Small intestine (tissue), 7 donors: Measurements from ENCODE around the gene ELOVL6. TPM values are rescaled to one million over a fixed set of nuclear protein-coding genes. Genes with fewer than 3 reads are reported as not detected.

ENCODE experiments used
- DNase-seq, 2 donors: peaks; one replicate each; pipeline versions ENCODE4 v3.0.0 to v3.0.0-alpha.2; 2013
- FAIRE-seq: peaks from 2 replicates; lab custom pipeline; 2012; peaks lifted over from hg19 to GRCh38; lab: Jason Lieb, UNC
- H3K27ac ChIP-seq, 3 donors: one replicate each; pipeline ENCODE4 v1.5.1; 2013; ENCODE audit warnings: low read length in 2 of 3, mild to moderate bottlenecking in 2 of 3, control low read depth in 1 of 3, inconsistent platforms in 1 of 3, low read depth in 1 of 3, moderate library complexity in 1 of 3
- H3K27me3 ChIP-seq, 3 donors: one replicate each; pipeline ENCODE4 v1.6.1; 2013; ENCODE audit warnings: low read length in 3 of 3, inconsistent platforms in 1 of 3; ENCODE audit not compliant: control insufficient read depth in 3 of 3, insufficient read depth in 3 of 3
- H3K36me3 ChIP-seq, 3 donors: one replicate each; pipeline ENCODE4 v1.6.1; 2013; ENCODE audit warnings: low read length in 3 of 3, inconsistent platforms in 1 of 3, low read depth in 1 of 3, mild to moderate bottlenecking in 1 of 3, moderate library complexity in 1 of 3; ENCODE audit not compliant: control insufficient read depth in 3 of 3, insufficient read depth in 2 of 3
- H3K4me1 ChIP-seq, 3 donors: one replicate each; pipeline ENCODE4 v1.6.1; 2013; ENCODE audit warnings: low read length in 2 of 3, inconsistent platforms in 1 of 3, low read depth in 1 of 3, mild to moderate bottlenecking in 1 of 3, moderate library complexity in 1 of 3; ENCODE audit not compliant: control insufficient read depth in 3 of 3, insufficient read depth in 2 of 3
- H3K4me3 ChIP-seq, 3 donors: one replicate each; pipeline ENCODE4 v1.5.1; 2013; ENCODE audit warnings: low read length in 3 of 3, control low read depth in 1 of 3, inconsistent platforms in 1 of 3, low read depth in 1 of 3, mild to moderate bottlenecking in 1 of 3, moderate library complexity in 1 of 3
- H3K9me3 ChIP-seq, 2 donors: one replicate each; pipeline ENCODE4 v1.6.1; 2013; ENCODE audit warnings: low read depth in 1 of 2, low read length in 1 of 2; ENCODE audit not compliant: control insufficient read depth in 2 of 2, insufficient read depth in 1 of 2
- WGBS, 3 donors: extraction: QIAGEN DNeasy Blood & Tissue Kit; methylation state at CpG; one replicate each; pipeline ENCODE4 v1.1.7; 2013; 5-methylcytosine and 5-hydroxymethylcytosine counted together
- polyA plus RNA-seq, 4 donors: library from polyadenylated mRNA; stranded (reverse) in 3 of 4; unstranded in 1 of 4; fragments of 200-250 nt in 3 of 4; fragments of 120-200 nt in 1 of 4; gene quantifications; one replicate each; pipeline versions ENCODE4 v1.2.1 to v1.2.3, GENCODE V29; 2013
- donor health status: healthy with polysubstance abuse.
- donor health status: control.
- donor health status: control.
- donor health status: Bipolar disorder and iron deficiency.
- donor health status: healthy.

The ELOVL6 gene
- polyA plus RNA-seq, 4 donors: 2.7 to 19.1 (median 5.2) TPM

- no peaks in the 10 kb centered on the region for H3K9me3 ChIP-seq
- no peak overlapping the region for H3K4me3 ChIP-seq
- peaks cover 0 to 5% (median 0%) of the 10 kb centered on the region in 3 donors for H3K4me1 ChIP-seq
- WGBS, 3 donors: 85 to 92% (median 89%) methylated on average over 5 of the region's 5 CpGs
- no peaks in the 10 kb centered on the region for H3K27me3 ChIP-seq
- DNase-seq (no peak), FAIRE-seq (no peak)
- peaks cover 0 to 9% (median 0%) of the 10 kb centered on the region in 3 donors for H3K36me3 ChIP-seq
- no peak overlapping the region for H3K27ac ChIP-seq
Measured at GRCh38 chr4:110183058-110183457, 15.4 kb downstream of the ELOVL6 start.

- WGBS, 3 donors: 27 to 63% (median 38%) methylated on average over 3 of the region's 3 CpGs
- DNase-seq: peak; percentile 37 to 39
Measured at GRCh38 chr4:110181890-110182289, 16.5 kb downstream of the ELOVL6 start.

GRCh38 chr4:110175634-110176033 lies 22.8 kb downstream of the ELOVL6 start:
- peaks cover 3 to 22% (median 4%) of the 10 kb centered on the region in 3 donors for H3K4me1 ChIP-seq
- peaks cover 0 to 11% (median 0%) of the 10 kb centered on the region in 3 donors for H3K36me3 ChIP-seq
- H3K27me3 ChIP-seq: no peaks in the 10 kb centered on the region
- no peaks in the 10 kb centered on the region for H3K9me3 ChIP-seq
- DNase-seq: peak in 1 of 2 donors; percentile 29
- H3K27ac ChIP-seq: no peak overlapping the region
- no peak for FAIRE-seq
- H3K4me3 ChIP-seq: no peak overlapping the region

More at GRCh38 chr4:110181890-110182289, 16.5 kb downstream of the ELOVL6 start:
- FAIRE-seq: no peak
- no peak overlapping the region for H3K4me3 ChIP-seq
- H3K9me3 ChIP-seq: no peaks in the 10 kb centered on the region
- peak overlapping the region in 1 of 3 donors; percentile 21 for H3K27ac ChIP-seq
- H3K4me1 ChIP-seq: peaks cover 0 to 5% (median 0%) of the 10 kb centered on the region in 3 donors
- H3K36me3 ChIP-seq: peaks cover 0 to 9% (median 0%) of the 10 kb centered on the region in 3 donors
- no peaks in the 10 kb centered on the region for H3K27me3 ChIP-seq

GRCh38 chr4:110172972-110173371 lies 25.4 kb downstream of the ELOVL6 start:
- WGBS, 3 donors: 18 to 66% (median 53%) methylated on average over 1 of the region's 1 CpG
- no peak for FAIRE-seq
- DNase-seq: peak; percentile 71 to 91

GRCh38 chr4:110171971-110172370 lies 26.4 kb downstream of the ELOVL6 start:
- Histone ChIP-seq H3K36me3 (peaks cover 0 to 3% (median 0%) of the 10 kb centered on the region in 3 donors), H3K9me3 (no peaks in the 10 kb centered on the region), H3K27me3 (no peaks in the 10 kb centered on the region), H3K27ac (peak overlapping the region in 1 of 3 donors; percentile 64), H3K4me3 (no peak overlapping the region), H3K4me1 (peaks cover 3 to 22% (median 4%) of the 10 kb centered on the region in 3 donors)
- DNase-seq (peak; percentile 54 to 60), FAIRE-seq (no peak)
- WGBS, 3 donors: 42 to 69% (median 59%) methylated on average over 1 of the region's 1 CpG

More at GRCh38 chr4:110172972-110173371, 25.4 kb downstream of the ELOVL6 start:
- no peak overlapping the region for H3K4me3 ChIP-seq
- peaks cover 3 to 22% (median 4%) of the 10 kb centered on the region in 3 donors for H3K4me1 ChIP-seq
- peak overlapping the region in 1 of 3 donors; percentile 64 for H3K27ac ChIP-seq
- H3K36me3 ChIP-seq: peaks cover 0 to 3% (median 0%) of the 10 kb centered on the region in 3 donors
- no peaks in the 10 kb centered on the region for H3K9me3 ChIP-seq
- H3K27me3 ChIP-seq: no peaks in the 10 kb centered on the region

GRCh38 chr4:110170861-110171260 lies 27.6 kb downstream of the ELOVL6 start:
- Histone ChIP-seq H3K4me1 (peaks cover 3 to 22% (median 4%) of the 10 kb centered on the region in 3 donors), H3K36me3 (peaks cover 0 to 6% (median 0%) of the 10 kb centered on the region in 3 donors), H3K27me3 (no peaks in the 10 kb centered on the region), H3K27ac (no peak overlapping the region), H3K4me3 (no peak overlapping the region), H3K9me3 (no peaks in the 10 kb centered on the region)
- FAIRE-seq (no peak), DNase-seq (no peak)
- WGBS, 3 donors: 94 to 100% (median 97%) methylated on average over 3 of the region's 3 CpGs

GRCh38 chr4:110165382-110166286 lies 32.8 kb downstream of the ELOVL6 start:
- Histone ChIP-seq H3K9me3 (no peaks in the 10 kb centered on the region), H3K27me3 (no peaks in the 10 kb centered on the region), H3K4me3 (no peak overlapping the region), H3K36me3 (peaks cover 0 to 6% (median 0%) of the 10 kb centered on the region in 3 donors), H3K4me1 (peaks cover 7 to 9% (median 8%) of the 10 kb centered on the region in 3 donors), H3K27ac (peak overlapping the region in 2 of 3 donors; percentile 8 to 51)
- DNase-seq (peak in 1 of 2 donors; percentile 62), FAIRE-seq (no peak)
- WGBS, 3 donors: 60 to 73% (median 68%) methylated on average over 5 of the region's 5 CpGs

- no peak for FAIRE-seq
- Histone ChIP-seq H3K27ac (peak overlapping the region in 2 of 3 donors; percentile 6 to 51), H3K4me1 (peaks cover 7 to 9% (median 8%) of the 10 kb centered on the region in 3 donors), H3K4me3 (no peak overlapping the region), H3K36me3 (peaks cover 0 to 6% (median 0%) of the 10 kb centered on the region in 3 donors), H3K9me3 (no peaks in the 10 kb centered on the region), H3K27me3 (no peaks in the 10 kb centered on the region)
- peak in 1 of 2 donors; percentile 19 for DNase-seq
- 50 to 59% (median 59%) methylated on average over 2 of the region's 2 CpGs for WGBS, 3 donors
Measured at GRCh38 chr4:110164856-110165255, 33.6 kb downstream of the ELOVL6 start.
